ENCODE data around the gene CXXC1. TPM values are rescaled to one million over a fixed set of nuclear protein-coding genes. Genes with fewer than 3 reads are reported as not detected.

CXXC1 gene
- total and polyA plus RNA-seq, 2 of the 13 experiments (the other 11 are each of a cell fraction or from before 2014, with no cell fraction given): 32.9 to 39.0 TPM

GRCh38 chr18:50266248-50266704 is 21.2 kb downstream of the CXXC1 start, which contains the start of gene CFAP53 (continued):
- no peak for TF ChIP-seq HNF1A (IDR thresholded peaks at IDR 0.05; ENCODE audit: low read depth)
- no peak for TF ChIP-seq HNF1A (CRISPR knock-in tag; IDR thresholded peaks at IDR 0.05; ENCODE audit: borderline replicate concordance)
- no peak for TF ChIP-seq CHCHD3 (CRISPR knock-in tag; IDR thresholded peaks at IDR 0.05)
- TF ChIP-seq, protein P1, sequence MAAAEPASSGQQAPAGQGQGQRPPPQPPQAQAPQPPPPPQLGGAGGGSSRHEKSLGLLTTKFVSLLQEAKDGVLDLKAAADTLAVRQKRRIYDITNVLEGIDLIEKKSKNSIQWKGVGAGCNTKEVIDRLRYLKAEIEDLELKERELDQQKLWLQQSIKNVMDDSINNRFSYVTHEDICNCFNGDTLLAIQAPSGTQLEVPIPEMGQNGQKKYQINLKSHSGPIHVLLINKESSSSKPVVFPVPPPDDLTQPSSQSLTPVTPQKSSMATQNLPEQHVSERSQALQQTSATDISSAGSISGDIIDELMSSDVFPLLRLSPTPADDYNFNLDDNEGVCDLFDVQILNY (CRISPR knock-in tag; conservative IDR thresholded peaks at IDR 0.05): no peak
- no peak for TF ChIP-seq MLLT10 (CRISPR knock-in tag; IDR thresholded peaks at IDR 0.05)
- TF ChIP-seq, protein P2, sequence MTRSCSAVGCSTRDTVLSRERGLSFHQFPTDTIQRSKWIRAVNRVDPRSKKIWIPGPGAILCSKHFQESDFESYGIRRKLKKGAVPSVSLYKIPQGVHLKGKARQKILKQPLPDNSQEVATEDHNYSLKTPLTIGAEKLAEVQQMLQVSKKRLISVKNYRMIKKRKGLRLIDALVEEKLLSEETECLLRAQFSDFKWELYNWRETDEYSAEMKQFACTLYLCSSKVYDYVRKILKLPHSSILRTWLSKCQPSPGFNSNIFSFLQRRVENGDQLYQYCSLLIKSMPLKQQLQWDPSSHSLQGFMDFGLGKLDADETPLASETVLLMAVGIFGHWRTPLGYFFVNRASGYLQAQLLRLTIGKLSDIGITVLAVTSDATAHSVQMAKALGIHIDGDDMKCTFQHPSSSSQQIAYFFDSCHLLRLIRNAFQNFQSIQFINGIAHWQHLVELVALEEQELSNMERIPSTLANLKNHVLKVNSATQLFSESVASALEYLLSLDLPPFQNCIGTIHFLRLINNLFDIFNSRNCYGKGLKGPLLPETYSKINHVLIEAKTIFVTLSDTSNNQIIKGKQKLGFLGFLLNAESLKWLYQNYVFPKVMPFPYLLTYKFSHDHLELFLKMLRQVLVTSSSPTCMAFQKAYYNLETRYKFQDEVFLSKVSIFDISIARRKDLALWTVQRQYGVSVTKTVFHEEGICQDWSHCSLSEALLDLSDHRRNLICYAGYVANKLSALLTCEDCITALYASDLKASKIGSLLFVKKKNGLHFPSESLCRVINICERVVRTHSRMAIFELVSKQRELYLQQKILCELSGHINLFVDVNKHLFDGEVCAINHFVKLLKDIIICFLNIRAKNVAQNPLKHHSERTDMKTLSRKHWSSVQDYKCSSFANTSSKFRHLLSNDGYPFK (CRISPR knock-in tag; IDR thresholded peaks at IDR 0.05; ENCODE audit: borderline replicate concordance): peak; percentile 38; the same call in 1 of the 2 replicates
- TF ChIP-seq FOXP4 (CRISPR knock-in tag; IDR thresholded peaks at IDR 0.05): no peak
- TF ChIP-seq ATF4 (CRISPR knock-in tag; IDR thresholded peaks at IDR 0.05): no peak
- no peak for TF ChIP-seq ZNF792 (CRISPR knock-in tag; IDR thresholded peaks at IDR 0.05)
- no peak for TF ChIP-seq SRF (IDR thresholded peaks at IDR 0.05; ENCODE audit: low read depth, low read length)
- peak; percentile 94 for TF ChIP-seq GABPB1 (CRISPR knock-in tag; IDR thresholded peaks at IDR 0.05)
- TF ChIP-seq POLR2AphosphoS2 (IDR thresholded peaks at IDR 0.05; ENCODE audit: low read depth, low read length): no peak
- TF ChIP-seq, protein P3, sequence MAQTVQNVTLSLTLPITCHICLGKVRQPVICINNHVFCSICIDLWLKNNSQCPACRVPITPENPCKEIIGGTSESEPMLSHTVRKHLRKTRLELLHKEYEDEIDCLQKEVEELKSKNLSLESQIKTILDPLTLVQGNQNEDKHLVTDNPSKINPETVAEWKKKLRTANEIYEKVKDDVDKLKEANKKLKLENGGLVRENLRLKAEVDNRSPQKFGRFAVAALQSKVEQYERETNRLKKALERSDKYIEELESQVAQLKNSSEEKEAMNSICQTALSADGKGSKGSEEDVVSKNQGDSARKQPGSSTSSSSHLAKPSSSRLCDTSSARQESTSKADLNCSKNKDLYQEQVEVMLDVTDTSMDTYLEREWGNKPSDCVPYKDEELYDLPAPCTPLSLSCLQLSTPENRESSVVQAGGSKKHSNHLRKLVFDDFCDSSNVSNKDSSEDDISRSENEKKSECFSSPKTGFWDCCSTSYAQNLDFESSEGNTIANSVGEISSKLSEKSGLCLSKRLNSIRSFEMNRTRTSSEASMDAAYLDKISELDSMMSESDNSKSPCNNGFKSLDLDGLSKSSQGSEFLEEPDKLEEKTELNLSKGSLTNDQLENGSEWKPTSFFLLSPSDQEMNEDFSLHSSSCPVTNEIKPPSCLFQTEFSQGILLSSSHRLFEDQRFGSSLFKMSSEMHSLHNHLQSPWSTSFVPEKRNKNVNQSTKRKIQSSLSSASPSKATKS (CRISPR knock-in tag; IDR thresholded peaks at IDR 0.05): no peak
- TF ChIP-seq RXRA (CRISPR knock-in tag; IDR thresholded peaks at IDR 0.05): peak; percentile 51; the same call in 1 of the 2 replicates
